ENCODE data around the gene PIGU. TPM values are rescaled to one million over a fixed set of nuclear protein-coding genes. Genes with fewer than 3 reads are reported as not detected.
A peak's percentile ranks its signal among the peaks of the same experiment; 100 is the strongest.

PIGU gene
- polyA plus RNA-seq, 3 donors = 5.8 to 11.3 (median 10.9) TPM

DNA sequence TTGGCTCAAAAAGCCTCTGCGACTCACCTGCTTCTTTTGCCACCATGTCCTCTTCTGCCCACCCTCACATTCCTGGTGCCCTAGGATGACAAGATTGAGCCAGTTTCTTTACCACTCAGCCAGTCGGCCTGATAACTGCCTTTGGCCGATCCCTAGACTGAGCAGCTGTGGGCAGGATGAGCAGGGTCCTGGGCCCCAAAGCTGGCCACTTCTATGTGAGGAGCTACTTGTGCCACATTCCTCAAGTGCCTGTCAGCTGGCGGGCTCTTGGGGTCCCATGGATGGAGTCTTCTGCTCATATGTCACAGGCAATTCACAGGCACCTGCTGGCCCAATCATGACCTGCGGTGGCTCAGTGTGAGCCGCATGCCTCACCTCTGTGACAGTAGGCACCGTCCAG is 144.1 kb downstream of the PIGU start:
- Histone ChIP-seq H3K79me2 (ENCODE audit: insufficient read depth, low read length) (peaks cover 7% of the 10 kb centered on the region), H4K20me1 (ENCODE audit: insufficient read depth, low read length) (peaks cover 62% of the 10 kb centered on the region), H3K4me3 (replicated peaks in 1 of 3; ENCODE audit: low read depth in 2 of 3, low read length in 3 of 3) (no peak overlapping the region), H3K27me3 (ENCODE audit: control insufficient read depth in 2 of 2, insufficient read depth in 2 of 2, low read length in 2 of 2) (no peaks in the 10 kb centered on the region), H3K9ac (ENCODE audit: insufficient read depth, low read length, poor library complexity, severe bottlenecking) (no peak overlapping the region), H3K36me3 (replicated peaks in 1 of 2; ENCODE audit: control insufficient read depth in 1 of 2, insufficient read depth in 2 of 2, low read length in 2 of 2) (peaks cover 84 to 96% of the 10 kb centered on the region in 2 donors), H3K4me2 (replicated peaks; ENCODE audit: extremely low read depth, low read length, poor library complexity, severe bottlenecking) (no peak overlapping the region), H3K9me3 (replicated peaks in 1 of 2; ENCODE audit: control insufficient read depth in 1 of 2, insufficient read depth in 1 of 2, low read length in 2 of 2) (no peaks in the 10 kb centered on the region), H2AFZ (ENCODE audit: insufficient read depth, low read depth, low read length, poor library complexity, severe bottlenecking) (no peak overlapping the region), H3K27ac (ENCODE audit: low read depth in 1 of 2, low read length in 2 of 2) (no peak overlapping the region), H3K4me1 (ENCODE audit: control insufficient read depth in 1 of 2, insufficient read depth in 2 of 2, low read length in 2 of 2) (no peaks in the 10 kb centered on the region)
- DNase-seq = no peak
- Mint-ChIP-seq H3K27me3 (ENCODE audit: low read depth in 3 of 3) (no peaks in the 10 kb centered on the region), H3K36me3 (peaks cover 76 to 90% of the 10 kb centered on the region in 2 donors), H3K9me3 (no peaks in the 10 kb centered on the region), H3K27ac (peak overlapping the region in 3 of 7 donors; percentile 43 to 74 (median 68)), H3K4me1 (no peaks in the 10 kb centered on the region), H3K4me3 (no peak overlapping the region)
- TF ChIP-seq, protein P1, sequence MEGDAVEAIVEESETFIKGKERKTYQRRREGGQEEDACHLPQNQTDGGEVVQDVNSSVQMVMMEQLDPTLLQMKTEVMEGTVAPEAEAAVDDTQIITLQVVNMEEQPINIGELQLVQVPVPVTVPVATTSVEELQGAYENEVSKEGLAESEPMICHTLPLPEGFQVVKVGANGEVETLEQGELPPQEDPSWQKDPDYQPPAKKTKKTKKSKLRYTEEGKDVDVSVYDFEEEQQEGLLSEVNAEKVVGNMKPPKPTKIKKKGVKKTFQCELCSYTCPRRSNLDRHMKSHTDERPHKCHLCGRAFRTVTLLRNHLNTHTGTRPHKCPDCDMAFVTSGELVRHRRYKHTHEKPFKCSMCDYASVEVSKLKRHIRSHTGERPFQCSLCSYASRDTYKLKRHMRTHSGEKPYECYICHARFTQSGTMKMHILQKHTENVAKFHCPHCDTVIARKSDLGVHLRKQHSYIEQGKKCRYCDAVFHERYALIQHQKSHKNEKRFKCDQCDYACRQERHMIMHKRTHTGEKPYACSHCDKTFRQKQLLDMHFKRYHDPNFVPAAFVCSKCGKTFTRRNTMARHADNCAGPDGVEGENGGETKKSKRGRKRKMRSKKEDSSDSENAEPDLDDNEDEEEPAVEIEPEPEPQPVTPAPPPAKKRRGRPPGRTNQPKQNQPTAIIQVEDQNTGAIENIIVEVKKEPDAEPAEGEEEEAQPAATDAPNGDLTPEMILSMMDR (IDR thresholded peaks at IDR 0.05) = no peak
- intact Hi-C loops (cut with micrococcal nuclease) = no loop called here
- 100% methylated on average over 6 of the region's 7 CpGs for WGBS (ENCODE audit: insufficient coverage)

- Histone ChIP-seq H4K20me1 (ENCODE audit: insufficient read depth, low read length) (peaks cover 62% of the 10 kb centered on the region), H3K4me2 (replicated peaks; ENCODE audit: extremely low read depth, low read length, poor library complexity, severe bottlenecking) (no peak overlapping the region), H2AFZ (ENCODE audit: insufficient read depth, low read depth, low read length, poor library complexity, severe bottlenecking) (no peak overlapping the region), H3K27ac (ENCODE audit: low read depth in 1 of 2, low read length in 2 of 2) (no peak overlapping the region), H3K9ac (ENCODE audit: insufficient read depth, low read length, poor library complexity, severe bottlenecking) (no peak overlapping the region), H3K4me3 (replicated peaks in 1 of 3; ENCODE audit: low read depth in 2 of 3, low read length in 3 of 3) (no peak overlapping the region), H3K27me3 (ENCODE audit: control insufficient read depth in 2 of 2, insufficient read depth in 2 of 2, low read length in 2 of 2) (no peaks in the 10 kb centered on the region), H3K9me3 (replicated peaks in 1 of 2; ENCODE audit: control insufficient read depth in 1 of 2, insufficient read depth in 1 of 2, low read length in 2 of 2) (no peaks in the 10 kb centered on the region), H3K36me3 (replicated peaks in 1 of 2; ENCODE audit: control insufficient read depth in 1 of 2, insufficient read depth in 2 of 2, low read length in 2 of 2) (peaks cover 84 to 96% of the 10 kb centered on the region in 2 donors), H3K79me2 (ENCODE audit: insufficient read depth, low read length) (peaks cover 7% of the 10 kb centered on the region), H3K4me1 (ENCODE audit: control insufficient read depth in 1 of 2, insufficient read depth in 2 of 2, low read length in 2 of 2) (no peaks in the 10 kb centered on the region)
- no peaks in the 10 kb centered on the region for H3K9me3 Mint-ChIP-seq
- peaks cover 76 to 90% of the 10 kb centered on the region in 2 donors for H3K36me3 Mint-ChIP-seq
- 94% methylated on average over 8 of the region's 8 CpGs for WGBS (ENCODE audit: insufficient coverage)
- peak overlapping the region in 4 of 7 donors; percentile 8 to 74 (median 56) for H3K27ac Mint-ChIP-seq
- no peaks in the 10 kb centered on the region for H3K4me1 Mint-ChIP-seq
- no peak for DNase-seq
- intact Hi-C loops (cut with micrococcal nuclease) = no loop called here
- no peak overlapping the region for H3K4me3 Mint-ChIP-seq
- H3K27me3 Mint-ChIP-seq (ENCODE audit: low read depth in 3 of 3) = no peaks in the 10 kb centered on the region
- TF ChIP-seq, protein P1 (IDR thresholded peaks at IDR 0.05) = no peak
Observed at GRCh38 chr20:34532320-34532719, 144.6 kb downstream of the PIGU start.
